KMS-11 (cell line): ENCODE data around the gene GAS1.

Source experiments
- H2AFZ ChIP-seq: fragments of 200-600 bp; sonication (generic); 2 replicates; pipeline ENCODE4 v1.6.1; 2016; ENCODE audit warnings: antibody characterized with exemption, mixed run types, low read depth
- H3K27ac ChIP-seq: fragments of 200-600 bp; sonication (generic); 2 replicates; pipeline ENCODE4 v1.6.1; 2016; ENCODE audit warnings: mild to moderate bottlenecking, mixed run types
- H3K27me3 ChIP-seq: fragments of 200-600 bp; sonication (generic); 2 replicates; pipeline ENCODE4 v1.6.1; 2017; ENCODE audit warnings: mild to moderate bottlenecking, low read depth, mixed run types, moderate library complexity; ENCODE audit not compliant: insufficient read depth
- H3K36me3 ChIP-seq: fragments of 200-600 bp; sonication (generic); 2 replicates; pipeline ENCODE4 v1.6.1; 2017; ENCODE audit warnings: mild to moderate bottlenecking, mixed run types; ENCODE audit not compliant: insufficient read depth
- H3K4me1 ChIP-seq: fragments of 200-600 bp; sonication (generic); 2 replicates; pipeline ENCODE4 v1.6.1; 2016; ENCODE audit warnings: mild to moderate bottlenecking, low read depth, mixed run types; ENCODE audit not compliant: poor library complexity, severe bottlenecking
- H3K4me2 ChIP-seq: fragments of 200-600 bp; sonication (generic); 2 replicates; pipeline ENCODE4 v1.7.0; 2016; ENCODE audit warnings: mild to moderate bottlenecking, mixed run types
- H3K4me3 ChIP-seq: fragments of 200-600 bp; sonication (generic); IDR thresholded peaks from 2 replicates; pipeline ENCODE4 v1.6.1; 2017; ENCODE audit warnings: low read depth, low read length, mixed read lengths; ENCODE audit not compliant: insufficient read depth
- H3K79me2 ChIP-seq: fragments of 200-600 bp; sonication (generic); 2 replicates; pipeline ENCODE4 v1.6.1; 2016; ENCODE audit warnings: low read depth, mixed run types; ENCODE audit not compliant: insufficient read depth
- H3K9ac ChIP-seq: fragments of 200-600 bp; sonication (generic); 2 replicates; pipeline ENCODE4 v1.6.1; 2016; ENCODE audit warnings: mild to moderate bottlenecking, mixed run types
- H4K20me1 ChIP-seq: fragments of 200-600 bp; sonication (generic); 2 replicates; pipeline ENCODE4 v1.6.1; 2016; ENCODE audit warnings: mild to moderate bottlenecking, mixed run types; ENCODE audit not compliant: insufficient read depth
- TF ChIP-seq, protein P1 (sequence below): fragments of 200-600 bp; sonication (generic); conservative IDR thresholded peaks from 2 replicates; pipeline ENCODE4 v1.6.1; 2017; ENCODE audit warnings: low read depth, mild to moderate bottlenecking, antibody characterized with exemption, low read length, moderate library complexity, mixed read lengths

Gene GAS1

DNA sequence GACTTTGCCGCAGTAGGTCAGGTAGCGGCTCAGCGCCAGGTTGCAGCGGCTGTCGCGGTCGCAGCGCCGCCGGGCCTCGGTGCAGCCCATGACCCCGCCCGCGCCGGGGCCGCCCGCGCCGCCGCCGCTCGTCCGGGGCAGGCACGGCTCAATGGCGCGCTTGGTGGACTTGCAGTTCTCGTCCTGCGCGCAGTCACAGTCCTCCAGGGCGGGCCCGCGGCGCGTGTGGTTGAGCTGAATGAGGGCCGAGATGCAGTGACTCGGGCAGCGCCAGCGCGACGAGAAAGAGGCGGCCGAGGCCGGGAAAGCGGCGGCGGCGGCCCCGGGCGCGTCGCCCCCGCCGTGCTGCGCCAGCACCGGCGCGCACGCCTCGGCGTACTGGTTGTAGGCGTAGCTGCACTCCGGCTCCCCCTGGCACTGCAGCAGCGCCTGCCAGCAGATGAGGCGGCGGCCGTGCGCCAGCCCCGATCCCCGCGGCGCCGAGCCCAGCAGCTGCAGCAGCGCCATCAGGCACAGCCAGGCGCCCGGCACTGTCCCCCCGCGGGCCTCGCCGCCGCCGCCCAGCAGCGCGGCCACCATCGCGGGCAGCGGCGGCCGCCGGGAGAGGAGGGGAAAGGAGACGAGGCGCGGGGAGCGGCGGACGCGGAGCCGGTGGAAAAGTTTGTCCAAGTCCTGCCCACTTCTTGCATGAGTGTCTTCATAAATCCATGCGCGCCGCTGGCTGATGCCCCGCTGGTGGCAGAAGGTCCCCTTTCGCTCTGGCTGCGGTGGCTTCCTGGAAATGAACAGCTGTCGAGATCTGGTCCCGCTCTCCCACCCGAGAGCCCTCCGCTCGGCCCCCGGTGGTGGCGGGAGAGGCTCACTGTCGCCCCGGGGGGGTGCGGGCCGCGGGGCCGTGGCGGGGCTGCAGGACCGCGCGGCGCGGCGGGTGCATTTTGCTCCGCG lies 833 bp downstream of the GAS1 start:
- Histone ChIP-seq H3K4me3 (no peak overlapping the region), H3K27me3 (no peaks in the 10 kb centered on the region), H4K20me1 (no peaks in the 10 kb centered on the region), H3K4me1 (peaks cover 10% of the 10 kb centered on the region), H3K36me3 (no peaks in the 10 kb centered on the region), H2AFZ (peak overlapping the region; percentile 89), H3K4me2 (peak overlapping the region; percentile 88), H3K9ac (peak overlapping the region; percentile 49; the same call in 1 of the 2 replicates), H3K79me2 (no peaks in the 10 kb centered on the region), H3K27ac (peak overlapping the region; percentile 50)
- TF ChIP-seq, protein P1, sequence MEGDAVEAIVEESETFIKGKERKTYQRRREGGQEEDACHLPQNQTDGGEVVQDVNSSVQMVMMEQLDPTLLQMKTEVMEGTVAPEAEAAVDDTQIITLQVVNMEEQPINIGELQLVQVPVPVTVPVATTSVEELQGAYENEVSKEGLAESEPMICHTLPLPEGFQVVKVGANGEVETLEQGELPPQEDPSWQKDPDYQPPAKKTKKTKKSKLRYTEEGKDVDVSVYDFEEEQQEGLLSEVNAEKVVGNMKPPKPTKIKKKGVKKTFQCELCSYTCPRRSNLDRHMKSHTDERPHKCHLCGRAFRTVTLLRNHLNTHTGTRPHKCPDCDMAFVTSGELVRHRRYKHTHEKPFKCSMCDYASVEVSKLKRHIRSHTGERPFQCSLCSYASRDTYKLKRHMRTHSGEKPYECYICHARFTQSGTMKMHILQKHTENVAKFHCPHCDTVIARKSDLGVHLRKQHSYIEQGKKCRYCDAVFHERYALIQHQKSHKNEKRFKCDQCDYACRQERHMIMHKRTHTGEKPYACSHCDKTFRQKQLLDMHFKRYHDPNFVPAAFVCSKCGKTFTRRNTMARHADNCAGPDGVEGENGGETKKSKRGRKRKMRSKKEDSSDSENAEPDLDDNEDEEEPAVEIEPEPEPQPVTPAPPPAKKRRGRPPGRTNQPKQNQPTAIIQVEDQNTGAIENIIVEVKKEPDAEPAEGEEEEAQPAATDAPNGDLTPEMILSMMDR: no peak

DNA sequence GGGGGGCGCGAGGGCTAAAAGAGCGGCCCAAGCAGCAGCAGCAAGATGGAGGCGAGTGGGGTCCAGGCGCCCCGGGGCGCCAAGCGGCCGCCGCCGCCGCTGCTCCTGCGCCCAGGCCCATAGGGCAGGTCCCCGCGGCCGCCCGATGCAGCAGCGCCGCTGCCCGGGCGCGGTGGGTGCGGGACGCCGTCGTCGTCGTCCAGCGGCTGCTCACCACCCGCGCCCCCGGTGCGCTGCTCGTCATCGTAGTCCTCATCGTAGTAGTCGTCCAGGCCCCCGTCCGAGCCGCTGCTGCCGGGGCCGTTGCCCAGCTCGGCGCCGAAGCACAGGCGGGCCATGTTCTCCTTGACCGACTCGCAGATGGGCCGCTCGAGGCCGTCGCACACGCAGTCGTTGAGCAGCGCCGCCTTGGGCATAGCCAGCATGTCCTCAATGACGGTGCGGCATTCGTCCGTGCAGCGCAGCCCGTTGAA lies 1.5 kb downstream of the GAS1 start:
- peaks cover 10% of the 10 kb centered on the region for H3K4me1 ChIP-seq
- peak overlapping the region; percentile 50; the same call in 1 of the 2 replicates for H3K27ac ChIP-seq
- peak overlapping the region; percentile 89 for H2AFZ ChIP-seq
- no peaks in the 10 kb centered on the region for H3K36me3 ChIP-seq
- H3K27me3 ChIP-seq: no peaks in the 10 kb centered on the region
- H3K4me2 ChIP-seq: peak overlapping the region; percentile 88
- no peak overlapping the region for H3K4me3 ChIP-seq
- no peaks in the 10 kb centered on the region for H3K79me2 ChIP-seq
- H3K9ac ChIP-seq: peak overlapping the region; percentile 49
- TF ChIP-seq, protein P1: no peak
- H4K20me1 ChIP-seq: no peaks in the 10 kb centered on the region

DNA sequence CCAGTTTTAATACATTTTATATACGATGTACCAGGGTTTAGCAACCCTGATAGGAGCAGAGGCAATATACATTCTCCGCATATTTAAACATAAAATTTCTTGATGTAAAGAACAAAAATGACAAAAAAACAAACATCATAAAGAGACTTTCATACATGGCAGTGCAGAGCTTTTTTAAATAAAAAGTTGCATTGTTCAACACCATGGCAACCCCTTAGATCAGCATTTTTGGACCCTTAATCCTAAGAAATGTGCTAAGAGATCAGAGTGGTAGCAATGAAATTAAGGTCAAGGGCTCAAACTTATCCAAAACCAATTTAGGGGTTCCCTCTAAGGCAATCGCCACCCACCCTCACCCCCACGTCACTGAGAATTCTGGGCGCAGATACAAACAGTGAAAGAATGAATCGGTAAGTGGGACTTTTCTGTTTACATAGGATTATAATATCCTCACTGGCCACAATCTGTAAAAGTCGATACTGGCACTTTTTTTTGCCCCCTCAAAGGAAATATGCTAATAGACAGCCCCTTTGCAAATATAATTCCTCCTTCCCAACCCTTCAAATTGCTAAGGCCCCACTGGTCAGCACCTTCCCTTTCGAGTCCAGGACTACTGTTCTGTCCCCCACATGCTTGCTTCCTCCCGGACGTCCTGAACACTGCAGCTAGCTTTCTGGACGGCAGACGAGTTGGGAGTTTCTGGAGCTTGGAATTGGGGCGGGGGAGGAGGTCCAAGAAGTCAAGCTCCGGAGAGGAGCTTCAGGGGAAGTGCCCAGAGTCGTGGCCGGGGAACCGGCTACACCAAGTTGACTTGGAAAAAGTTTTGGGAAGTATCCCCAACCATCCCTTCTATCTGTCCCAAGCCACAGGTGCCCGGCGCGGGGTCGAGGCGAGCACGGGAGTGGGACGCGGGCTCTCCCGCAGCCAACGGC lies 2.2 kb downstream of the GAS1 start:
- Histone ChIP-seq H3K4me3 (no peak overlapping the region), H3K4me2 (peak overlapping the region; percentile 88), H3K36me3 (no peaks in the 10 kb centered on the region), H4K20me1 (no peaks in the 10 kb centered on the region), H3K27ac (peak overlapping the region; percentile 50; the same call in 1 of the 2 replicates), H3K79me2 (no peaks in the 10 kb centered on the region), H3K9ac (peak overlapping the region; percentile 49), H2AFZ (peak overlapping the region; percentile 89), H3K4me1 (peaks cover 10% of the 10 kb centered on the region), H3K27me3 (no peaks in the 10 kb centered on the region)
- TF ChIP-seq, protein P1: no peak
